Inflammatory macrophage treated with lipopolysaccharide for 1 hour (primary cell): ENCODE measurements around the gene HOXC9.
"Not testable (repeated sequence)": the region's sequence is repeated elsewhere in the genome, so short reads cannot be mapped to it uniquely, and the experiment has no call there.

Source experiments
- DNase-seq, 2 donors: peaks; one replicate each; pipeline ENCODE4 v3.0.0-alpha.2; 2020 to 2022

Gene HOXC9

GRCh38 chr12:54030442-54030801, 30.5 kb downstream of the HOXC9 start:
- DNase-seq, result no peak

DNA sequence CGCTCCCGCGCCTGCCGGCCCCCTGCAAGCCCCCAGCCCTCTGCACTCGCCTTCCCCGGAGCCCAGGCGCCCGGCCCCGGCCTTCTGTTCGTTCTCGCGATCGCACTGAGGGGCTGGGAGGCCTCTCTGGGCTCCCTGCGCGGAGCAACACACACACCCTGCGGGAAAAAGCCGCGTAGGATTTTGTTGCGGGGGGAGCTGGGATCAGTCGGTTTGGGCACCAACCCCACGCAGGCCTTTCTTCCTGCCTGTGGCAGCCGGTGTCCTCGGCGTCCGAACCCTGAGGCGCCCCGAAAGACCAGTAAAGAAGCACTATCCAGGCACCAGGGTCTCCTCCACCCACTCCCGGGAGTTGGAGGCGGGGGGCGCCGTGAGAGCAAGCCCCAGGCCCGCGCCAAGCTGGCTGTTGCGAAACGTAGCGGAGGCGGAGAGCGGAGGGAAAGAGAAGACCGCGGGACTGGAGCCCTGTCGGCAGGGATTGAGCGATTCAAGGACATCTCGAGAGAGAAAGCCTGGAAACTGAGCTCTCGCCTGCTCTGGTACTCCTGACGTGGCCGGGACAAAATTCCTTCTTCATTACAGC, 31.0 kb downstream of the HOXC9 start:
- DNase-seq, result no peak

DNA sequence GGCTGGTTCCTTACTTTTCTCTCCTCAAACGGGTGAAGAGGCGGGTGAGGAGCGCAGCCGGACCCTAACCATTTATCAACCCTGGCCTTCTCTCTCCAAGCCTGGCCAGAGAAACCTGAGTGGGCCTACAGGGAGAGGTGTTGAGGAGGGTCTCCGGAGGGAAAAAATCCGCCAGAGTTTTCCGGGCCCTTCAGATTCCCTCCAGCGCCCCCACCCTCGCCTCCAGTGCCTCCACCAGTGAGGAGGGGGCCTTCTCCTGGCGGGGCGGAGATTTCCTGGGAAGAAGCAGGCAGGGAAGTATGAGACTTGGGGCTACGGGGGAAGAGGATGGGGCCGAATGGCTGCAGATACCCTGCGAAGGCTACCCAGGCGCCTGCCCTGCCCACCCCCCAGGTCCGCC, 31.5 kb downstream of the HOXC9 start:
- DNase-seq, result no peak

DNA sequence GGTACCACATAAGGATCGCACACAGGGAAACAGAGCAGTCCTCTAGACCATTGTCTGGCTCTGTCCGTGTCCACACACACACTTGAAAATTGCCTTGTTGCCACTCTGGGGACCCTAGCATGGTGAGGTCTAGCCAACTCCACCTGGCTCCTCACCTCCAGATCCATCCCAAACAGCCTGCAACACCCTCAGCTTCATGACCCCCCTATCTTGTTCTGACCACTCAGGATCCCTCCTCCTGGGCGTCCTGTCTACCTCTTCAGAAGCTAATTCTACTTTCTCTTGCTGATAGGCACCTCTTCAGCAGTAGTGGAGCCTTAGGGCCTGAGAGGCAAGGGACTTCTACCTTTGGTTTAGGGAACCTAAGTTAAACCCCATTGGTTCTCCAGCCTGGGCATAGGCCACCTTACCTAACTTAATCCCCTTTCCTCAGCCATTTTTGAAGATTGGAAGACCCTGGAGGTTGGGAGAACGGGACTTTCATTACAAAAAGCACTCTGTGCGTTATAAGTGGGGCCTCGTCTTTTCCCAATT, 32.2 kb downstream of the HOXC9 start:
- no peak for DNase-seq

GRCh38 chr12:54032627-54033100, 32.7 kb downstream of the HOXC9 start, which contains the start of gene HOXC5:
Gene HOXC5, plus strand, starts transcription at chr12:54033050. Its CDS starts 73 bp downstream, at chr12:54033123.
- DNase-seq, result peak; percentile 33 to 82

GRCh38 chr12:54033106-54033979, 33.4 kb downstream of the HOXC9 start:
- no peak for DNase-seq

GRCh38 chr12:54033980-54034784, 34.2 kb downstream of the HOXC9 start:
- no peak for DNase-seq

DNA sequence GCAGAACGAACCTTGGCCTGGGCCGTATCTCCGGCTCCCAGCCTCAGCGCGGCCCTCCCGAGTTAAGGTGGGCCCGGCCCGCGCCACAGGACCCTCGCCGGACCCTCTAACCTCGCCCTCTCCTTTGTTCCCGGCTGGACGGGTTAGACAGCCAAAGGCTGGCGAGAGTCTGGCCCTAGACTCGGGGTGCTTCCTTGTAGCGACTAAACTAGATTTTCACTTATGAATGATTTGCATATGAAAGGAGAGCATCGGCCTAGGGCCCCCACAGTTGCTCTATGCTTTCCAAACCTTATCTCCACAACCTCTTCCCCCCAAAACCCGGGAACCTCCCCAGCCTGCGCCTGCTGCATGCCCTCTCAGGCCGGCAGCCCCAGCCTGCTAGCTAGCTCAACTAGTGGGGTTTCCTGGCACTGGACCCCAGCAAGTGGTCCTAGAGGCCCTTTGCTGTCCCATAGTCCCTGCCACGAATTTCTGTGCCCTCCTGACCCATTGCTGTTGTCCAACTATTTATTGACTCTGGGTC, 34.9 kb downstream of the HOXC9 start:
- DNase-seq, result no peak

GRCh38 chr12:54035568-54036264, 35.8 kb downstream of the HOXC9 start:
- DNase-seq, result no peak

GRCh38 chr12:54036620-54037359, 36.8 kb downstream of the HOXC9 start:
- DNase-seq, result no peak

DNA sequence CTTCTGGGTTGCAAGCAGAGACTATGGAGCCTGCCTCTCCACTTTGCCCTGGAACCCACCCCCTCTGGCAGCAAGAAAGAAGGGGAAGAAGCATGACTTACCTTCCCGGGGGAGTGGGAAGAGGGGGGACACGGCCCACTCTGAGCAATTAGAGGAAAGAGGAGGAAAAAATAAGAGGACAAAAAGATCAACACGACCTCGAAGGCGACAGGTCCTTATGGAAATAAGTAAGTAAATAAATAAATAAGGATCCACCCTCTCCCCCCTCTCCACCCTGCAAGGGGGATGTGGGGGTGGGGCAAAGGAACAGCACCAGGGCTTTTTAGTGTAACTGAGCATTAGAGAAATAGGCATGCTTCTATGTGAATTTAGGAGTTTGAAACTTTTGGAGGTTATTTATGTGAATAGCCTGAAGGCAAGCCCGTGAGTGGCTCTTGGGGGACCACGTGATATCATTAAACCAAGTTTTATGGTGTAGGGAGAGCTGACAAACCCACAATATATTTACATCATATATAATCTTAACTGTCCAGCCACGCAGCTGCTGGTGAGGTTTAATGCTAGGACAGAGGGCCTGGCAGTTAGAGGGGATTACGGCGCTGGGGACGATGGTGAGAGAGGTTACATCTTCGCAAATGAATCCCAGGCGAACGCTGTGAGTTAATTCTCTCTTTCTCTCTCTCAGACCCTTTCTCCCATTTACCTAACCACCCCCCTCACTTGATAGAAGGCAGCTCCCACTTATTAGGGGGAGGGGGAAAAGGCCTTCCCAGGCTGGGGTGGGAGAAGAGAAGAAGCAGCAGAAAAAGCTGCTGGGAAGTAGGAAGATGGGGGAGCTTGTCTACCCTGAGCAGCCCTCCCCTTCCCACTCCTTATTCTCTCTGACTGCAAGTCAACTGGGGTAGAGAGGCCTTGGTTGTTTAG, 37.7 kb downstream of the HOXC9 start:
- no peak for DNase-seq

- DNase-seq, result no peak
Measured at GRCh38 chr12:54038284-54038870, 38.4 kb downstream of the HOXC9 start.

DNA sequence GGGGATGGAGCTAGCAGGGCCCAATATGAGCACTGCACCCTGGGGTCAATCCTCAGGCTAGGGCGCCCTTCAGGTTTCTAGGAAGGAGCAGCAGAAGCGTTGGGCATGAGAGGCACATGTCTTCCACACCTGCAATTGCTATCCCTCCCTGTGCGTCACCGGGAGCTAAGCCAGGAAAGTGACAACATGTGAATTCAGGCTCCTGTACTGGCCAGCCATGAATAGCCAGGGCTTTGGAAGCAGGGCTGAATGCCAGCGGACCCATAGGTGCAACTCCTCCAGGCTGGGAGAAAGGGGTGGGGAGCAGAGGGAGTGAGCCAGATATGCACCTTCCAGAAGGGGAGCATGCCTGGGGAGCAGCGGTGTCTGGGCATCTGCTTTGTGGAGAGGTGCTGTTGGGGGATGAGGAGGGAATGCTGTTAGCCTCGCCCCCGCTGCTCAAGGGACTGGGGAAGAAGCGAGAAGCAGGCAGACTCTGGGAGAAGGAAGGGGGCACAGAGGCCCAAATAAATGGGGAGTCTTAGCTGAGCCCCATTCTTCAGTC, 39.0 kb downstream of the HOXC9 start:
- no peak for DNase-seq

DNA sequence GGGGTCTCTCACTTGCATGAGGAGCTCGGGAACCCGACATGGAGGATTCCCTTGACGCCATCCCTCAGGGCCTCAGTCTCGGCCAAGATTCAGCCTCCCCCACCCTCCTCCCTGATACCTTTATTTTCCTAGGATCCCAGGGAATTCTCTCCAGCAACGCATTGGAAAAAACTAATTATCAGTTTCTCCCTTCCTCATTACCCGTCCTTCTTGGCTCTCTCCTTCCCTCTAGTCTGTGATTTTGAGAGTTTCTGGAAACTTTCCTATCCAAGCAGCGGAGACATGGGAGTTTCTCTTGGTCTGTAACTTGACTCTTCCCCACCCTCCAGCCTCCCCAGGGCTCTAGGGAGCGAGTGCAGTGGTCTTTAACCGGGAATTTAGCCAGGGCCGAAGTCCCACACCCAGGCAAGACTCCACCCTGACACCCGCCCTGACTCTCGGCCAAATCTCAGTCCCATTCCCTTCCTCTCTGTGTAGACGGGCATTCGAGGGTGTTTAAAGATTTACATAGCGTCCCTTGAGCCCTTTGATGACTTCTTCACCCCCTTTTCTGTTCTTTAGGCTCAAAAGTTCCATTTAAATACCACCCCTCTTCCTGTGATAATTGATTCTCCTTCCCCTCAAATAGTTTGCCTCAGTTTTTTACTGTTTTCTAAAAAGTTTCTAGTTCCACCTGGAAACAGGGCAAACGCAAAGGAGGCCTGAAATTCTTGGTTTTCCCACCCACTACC, 39.6 kb downstream of the HOXC9 start:
- DNase-seq, result no peak

GRCh38 chr12:54040148-54040494, 40.2 kb downstream of the HOXC9 start:
- no peak for DNase-seq

GRCh38 chr12:54040648-54041047, 40.7 kb downstream of the HOXC9 start:
- DNase-seq, result no peak

- no peak for DNase-seq
Measured at GRCh38 chr12:54041097-54041690, 41.2 kb downstream of the HOXC9 start.

GRCh38 chr12:54042033-54042432, 42.1 kb downstream of the HOXC9 start:
- DNase-seq, result not testable (repeated sequence)
